HEK293 (cell line): Measurements from ENCODE around the gene DENND1C.

ENCODE experiments used
- MYNN ChIP-seq: fragments of 450-650 bp; formaldehyde crosslinking; IDR thresholded peaks from 2 replicates; pipeline ENCODE4 v1.5.1; 2016; ENCODE audit warnings: missing biosample characterization, missing genetic modification characterization, borderline replicate concordance
- YY1 ChIP-seq: fragments of 450-650 bp; formaldehyde crosslinking; IDR thresholded peaks from 2 replicates; pipeline ENCODE4 v1.5.1; 2018; ENCODE audit warnings: missing biosample characterization, missing genetic modification characterization
- ZNF571 ChIP-seq: fragments of 450-650 bp; formaldehyde crosslinking; IDR thresholded peaks from 2 replicates; pipeline ENCODE4 v1.5.0; 2017; ENCODE audit warnings: missing biosample characterization, missing genetic modification characterization
- TF ChIP-seq, protein P1 (sequence below): IDR thresholded peaks from 2 replicates; pipeline ENCODE4 v1.6.1; 2011; ENCODE audit warnings: mild to moderate bottlenecking, low read depth, low read length, borderline replicate concordance
- TF ChIP-seq, protein P2 (sequence below): fragments of 450-650 bp; formaldehyde crosslinking; IDR thresholded peaks from 2 replicates; pipeline ENCODE4 v1.5.1; 2016; ENCODE audit warnings: missing biosample characterization, missing genetic modification characterization

DNA sequence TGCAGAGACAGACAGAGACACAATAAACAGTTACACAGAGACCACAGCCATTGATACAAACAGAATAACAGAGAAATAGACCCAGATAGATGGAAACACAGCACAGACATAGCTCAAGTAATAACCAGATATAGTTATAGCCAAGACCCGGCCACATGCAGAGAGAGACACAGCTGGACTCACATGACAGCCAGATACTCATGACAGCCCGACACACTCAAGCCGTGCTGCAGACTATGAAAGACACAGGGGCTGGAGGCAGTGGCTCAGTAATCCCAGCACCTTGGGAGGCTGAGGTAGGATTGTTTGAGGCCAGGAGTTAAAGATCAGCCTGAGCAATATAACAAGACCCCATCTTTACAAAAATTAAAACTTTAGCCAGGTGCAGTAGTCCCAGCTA lies 1.6 kb upstream of the DENND1C start:
- no peak for TF ChIP-seq YY1 (tag by site-specific recombination)
- TF ChIP-seq, protein P1, sequence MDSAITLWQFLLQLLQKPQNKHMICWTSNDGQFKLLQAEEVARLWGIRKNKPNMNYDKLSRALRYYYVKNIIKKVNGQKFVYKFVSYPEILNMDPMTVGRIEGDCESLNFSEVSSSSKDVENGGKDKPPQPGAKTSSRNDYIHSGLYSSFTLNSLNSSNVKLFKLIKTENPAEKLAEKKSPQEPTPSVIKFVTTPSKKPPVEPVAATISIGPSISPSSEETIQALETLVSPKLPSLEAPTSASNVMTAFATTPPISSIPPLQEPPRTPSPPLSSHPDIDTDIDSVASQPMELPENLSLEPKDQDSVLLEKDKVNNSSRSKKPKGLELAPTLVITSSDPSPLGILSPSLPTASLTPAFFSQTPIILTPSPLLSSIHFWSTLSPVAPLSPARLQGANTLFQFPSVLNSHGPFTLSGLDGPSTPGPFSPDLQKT, result no peak
- TF ChIP-seq, protein P2, sequence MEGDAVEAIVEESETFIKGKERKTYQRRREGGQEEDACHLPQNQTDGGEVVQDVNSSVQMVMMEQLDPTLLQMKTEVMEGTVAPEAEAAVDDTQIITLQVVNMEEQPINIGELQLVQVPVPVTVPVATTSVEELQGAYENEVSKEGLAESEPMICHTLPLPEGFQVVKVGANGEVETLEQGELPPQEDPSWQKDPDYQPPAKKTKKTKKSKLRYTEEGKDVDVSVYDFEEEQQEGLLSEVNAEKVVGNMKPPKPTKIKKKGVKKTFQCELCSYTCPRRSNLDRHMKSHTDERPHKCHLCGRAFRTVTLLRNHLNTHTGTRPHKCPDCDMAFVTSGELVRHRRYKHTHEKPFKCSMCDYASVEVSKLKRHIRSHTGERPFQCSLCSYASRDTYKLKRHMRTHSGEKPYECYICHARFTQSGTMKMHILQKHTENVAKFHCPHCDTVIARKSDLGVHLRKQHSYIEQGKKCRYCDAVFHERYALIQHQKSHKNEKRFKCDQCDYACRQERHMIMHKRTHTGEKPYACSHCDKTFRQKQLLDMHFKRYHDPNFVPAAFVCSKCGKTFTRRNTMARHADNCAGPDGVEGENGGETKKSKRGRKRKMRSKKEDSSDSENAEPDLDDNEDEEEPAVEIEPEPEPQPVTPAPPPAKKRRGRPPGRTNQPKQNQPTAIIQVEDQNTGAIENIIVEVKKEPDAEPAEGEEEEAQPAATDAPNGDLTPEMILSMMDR (tag by site-specific recombination), result no peak
- no peak for TF ChIP-seq ZNF571
- no peak for TF ChIP-seq MYNN (tag by site-specific recombination)
